Measurements from ENCODE around the gene LRMDA.

LRMDA gene

GRCh38 chr10:75484717-75485116 lies 53.3 kb downstream of the LRMDA start:
- TF ChIP-seq CTCF (conservative IDR thresholded peaks at IDR 0.05; ENCODE audit: low read depth, low read length): no peak
- DNase-seq (ENCODE audit: low read depth): no peak

GRCh38 chr10:75486591-75486990 lies 55.2 kb downstream of the LRMDA start:
- no peak overlapping the region for H3K4me3 ChIP-seq (ENCODE audit: low read depth, low read length)
- DNase-seq (ENCODE audit: low read depth): no peak
- TF ChIP-seq CTCF (conservative IDR thresholded peaks at IDR 0.05; ENCODE audit: low read depth, low read length): no peak

More at GRCh38 chr10:75484717-75485116, 53.3 kb downstream of the LRMDA start:
- H3K4me3 ChIP-seq (ENCODE audit: low read depth, low read length): no peak overlapping the region

- TF ChIP-seq CTCF (conservative IDR thresholded peaks at IDR 0.05; ENCODE audit: low read depth, low read length): no peak
- no peak for DNase-seq (ENCODE audit: low read depth)
- H3K4me3 ChIP-seq (ENCODE audit: low read depth, low read length): no peak overlapping the region
Measured at GRCh38 chr10:75487087-75487754, 55.8 kb downstream of the LRMDA start.

GRCh38 chr10:75487755-75488125 lies 56.3 kb downstream of the LRMDA start:
- TF ChIP-seq CTCF (conservative IDR thresholded peaks at IDR 0.05; ENCODE audit: low read depth, low read length): no peak
- DNase-seq (ENCODE audit: low read depth): no peak
- no peak overlapping the region for H3K4me3 ChIP-seq (ENCODE audit: low read depth, low read length)

- H3K4me3 ChIP-seq (ENCODE audit: low read depth, low read length): no peak overlapping the region
- no peak for DNase-seq (ENCODE audit: low read depth)
- TF ChIP-seq CTCF (conservative IDR thresholded peaks at IDR 0.05; ENCODE audit: low read depth, low read length): no peak
Measured at GRCh38 chr10:75492173-75492925, 60.9 kb downstream of the LRMDA start.

GRCh38 chr10:75493464-75493863 lies 62.0 kb downstream of the LRMDA start:
- no peak for TF ChIP-seq CTCF (conservative IDR thresholded peaks at IDR 0.05; ENCODE audit: low read depth, low read length)
- no peak for DNase-seq (ENCODE audit: low read depth)
- H3K4me3 ChIP-seq (ENCODE audit: low read depth, low read length): no peak overlapping the region
